Activated T-helper 1 cell treated with anti-CD3 and anti-CD28 coated beads, Interleukin-12 subunit alpha, Interleukin-12 subunit beta, Interleukin-2, Interleukin-4 antibody, amounts not matched to agents 30 ng/mL and 10 ng/mL and 1 ng/mL, durations not matched to agents 14 hours and 24 hours and 36 hours (primary cell): Measurements from ENCODE around the gene TNIK. TPM values are rescaled to one million over a fixed set of nuclear protein-coding genes. Genes with fewer than 3 reads are reported as not detected.

ENCODE experiments used
- DNase-seq: peaks from one replicate; pipeline ENCODE4 v3.0.0; 2021; ENCODE audit warnings: low spot score
- H3K27ac Mint-ChIP-seq: one replicate; pipeline ENCODE4 v1.8.0; 2021; ENCODE audit warnings: mild to moderate bottlenecking, mixed read lengths
- H3K27me3 Mint-ChIP-seq: one replicate; pipeline ENCODE4 v1.8.0; 2022; ENCODE audit warnings: mild to moderate bottlenecking, moderate library complexity, mixed read lengths; ENCODE audit not compliant: insufficient read depth
- H3K36me3 Mint-ChIP-seq: one replicate; pipeline ENCODE4 v1.8.0; 2021; ENCODE audit warnings: low read depth, mixed read lengths
- H3K4me1 Mint-ChIP-seq: one replicate; pipeline ENCODE4 v1.8.0; 2021; ENCODE audit warnings: low read depth, mixed read lengths
- H3K4me3 Mint-ChIP-seq: one replicate; pipeline ENCODE4 v1.8.0; 2021; ENCODE audit warnings: mild to moderate bottlenecking, moderate library complexity, mixed read lengths
- H3K9me3 Mint-ChIP-seq: one replicate; pipeline ENCODE4 v1.8.0; 2021; ENCODE audit warnings: mixed read lengths
- intact Hi-C: fragments of 100-400 bp; cut with micrococcal nuclease; formaldehyde crosslinking; loops from one replicate; pipeline ENCODE4 v1.15.1; 2024
- total RNA-seq: library from RNA; stranded (reverse); gene quantifications from 2 replicates; pipeline ENCODE4 v1.2.3, GENCODE V29; 2022

TNIK gene
- total RNA-seq, 1 donor from 2014 or later = 21.5 TPM

DNA sequence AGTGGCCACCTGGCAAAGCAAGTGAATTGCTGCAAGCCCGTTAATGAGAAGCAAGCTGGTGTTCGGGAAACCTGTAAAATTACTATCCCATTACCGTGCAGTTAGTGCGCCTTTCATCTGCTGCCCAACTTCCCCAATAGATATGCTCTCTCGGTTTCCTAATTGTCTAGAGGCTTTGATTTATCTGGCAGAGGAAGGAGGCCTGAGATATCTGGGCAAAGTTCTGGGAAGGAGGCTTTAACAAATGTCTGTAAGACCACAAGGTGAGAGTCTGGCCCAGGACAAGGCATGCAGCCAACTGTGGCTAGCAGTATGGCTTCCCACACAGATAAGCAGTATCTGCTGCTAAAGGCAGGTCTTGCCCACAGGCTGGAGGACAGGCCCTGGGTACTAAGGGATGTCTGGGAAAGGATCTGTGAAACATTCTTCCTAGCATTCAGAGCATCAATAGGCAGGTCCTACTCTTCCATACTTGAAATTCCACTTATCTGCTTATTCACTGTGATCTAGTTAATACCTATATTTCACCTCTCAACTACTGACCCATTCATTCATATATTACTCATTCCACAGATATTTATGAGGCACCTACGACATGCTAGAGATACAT is 303.7 kb downstream of the TNIK start:
- no peaks in the 10 kb centered on the region for H3K9me3 Mint-ChIP-seq
- no peaks in the 10 kb centered on the region for H3K27me3 Mint-ChIP-seq
- peaks cover 43% of the 10 kb centered on the region for H3K36me3 Mint-ChIP-seq
- DNase-seq = no peak
- H3K27ac Mint-ChIP-seq = no peak overlapping the region
- intact Hi-C loops = no loop called here
- H3K4me1 Mint-ChIP-seq = no peaks in the 10 kb centered on the region
- H3K4me3 Mint-ChIP-seq = no peak overlapping the region

DNA sequence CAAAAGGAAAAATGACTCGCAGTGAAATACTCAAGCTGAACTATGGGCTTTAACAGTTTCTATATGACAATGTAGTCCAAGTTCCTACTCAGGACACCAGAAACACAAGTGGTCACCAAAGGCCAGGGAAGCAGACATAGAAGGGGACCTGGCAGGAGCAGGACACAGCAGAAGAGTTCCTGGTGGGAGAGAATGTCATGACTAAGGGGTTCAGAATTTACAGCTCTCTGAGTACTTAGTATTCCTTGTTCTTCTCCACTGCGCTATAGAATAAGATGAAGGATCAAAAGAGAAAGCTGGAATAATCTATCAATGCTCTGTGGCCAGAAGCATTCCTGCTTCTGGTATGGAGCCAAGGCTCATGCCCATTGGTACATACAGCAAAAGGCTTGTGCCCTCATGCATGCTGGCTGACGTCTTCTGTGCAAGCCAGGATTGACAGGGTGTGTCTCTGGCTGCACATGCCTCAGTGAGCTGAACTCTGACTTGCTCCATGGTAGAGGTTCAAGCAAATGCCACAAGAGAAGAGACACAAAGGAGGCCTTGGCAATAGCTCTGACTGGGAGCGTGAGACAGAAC is 305.0 kb downstream of the TNIK start:
- no peaks in the 10 kb centered on the region for H3K9me3 Mint-ChIP-seq
- H3K36me3 Mint-ChIP-seq = peaks cover 42% of the 10 kb centered on the region
- intact Hi-C loops = no loop called here
- H3K27ac Mint-ChIP-seq = no peak overlapping the region
- no peaks in the 10 kb centered on the region for H3K27me3 Mint-ChIP-seq
- H3K4me1 Mint-ChIP-seq = no peaks in the 10 kb centered on the region
- H3K4me3 Mint-ChIP-seq = no peak overlapping the region
- DNase-seq = no peak

DNA sequence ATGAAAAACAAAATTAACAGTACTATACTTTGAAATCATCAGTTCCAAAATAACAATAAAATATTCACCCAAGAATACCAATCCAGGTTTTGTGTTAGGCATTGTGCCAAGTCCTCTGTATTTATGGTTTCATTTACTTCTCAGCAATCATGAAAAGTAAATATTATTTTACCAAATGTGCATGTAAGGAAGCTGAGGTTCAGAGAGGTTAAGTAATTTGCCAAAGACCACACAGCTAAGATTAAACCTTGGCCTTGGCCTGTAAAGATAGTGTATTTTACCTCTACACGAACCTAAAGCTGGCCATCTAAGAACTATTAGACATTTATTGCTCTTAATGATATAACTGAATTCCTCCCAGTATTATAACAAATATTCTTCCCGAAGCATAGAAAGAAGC is 309.3 kb downstream of the TNIK start:
- Mint-ChIP-seq H3K4me1 (no peaks in the 10 kb centered on the region), H3K9me3 (no peaks in the 10 kb centered on the region), H3K36me3 (peaks cover 27% of the 10 kb centered on the region), H3K4me3 (no peak overlapping the region), H3K27ac (no peak overlapping the region), H3K27me3 (no peaks in the 10 kb centered on the region)
- intact Hi-C loops = no loop called here
- DNase-seq = no peak

DNA sequence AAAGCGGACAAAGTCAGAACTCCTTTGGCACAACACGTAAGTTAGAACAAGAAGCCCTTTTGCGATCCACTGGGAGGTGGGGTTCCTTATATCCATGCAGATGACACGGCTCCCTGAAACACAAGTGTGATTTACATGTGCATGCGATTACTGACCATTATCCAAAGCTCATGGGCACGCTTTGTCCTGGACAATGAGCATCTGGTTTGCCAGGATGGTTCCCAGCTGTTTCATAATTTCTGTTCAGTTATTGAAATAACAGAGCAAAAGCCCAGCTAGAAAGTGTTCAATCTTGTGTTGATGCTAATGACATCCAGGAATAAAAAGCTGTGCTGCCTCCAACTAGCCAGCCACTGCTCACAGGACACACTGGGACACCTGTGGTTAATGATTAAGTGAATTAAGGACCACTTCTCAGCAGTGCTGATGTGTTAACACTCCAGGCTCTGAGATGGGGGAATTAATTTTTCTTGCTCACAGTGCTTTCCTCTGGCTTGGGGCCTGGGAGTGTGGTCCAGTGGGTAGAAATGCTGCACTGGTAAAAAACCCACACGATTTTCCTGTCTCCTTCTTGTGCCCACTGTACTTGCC is 310.6 kb downstream of the TNIK start:
- intact Hi-C loops = no loop called here
- H3K27ac Mint-ChIP-seq = no peak overlapping the region
- H3K4me3 Mint-ChIP-seq = no peak overlapping the region
- no peak for DNase-seq
- no peaks in the 10 kb centered on the region for H3K4me1 Mint-ChIP-seq
- H3K9me3 Mint-ChIP-seq = no peaks in the 10 kb centered on the region
- H3K36me3 Mint-ChIP-seq = peaks cover 19% of the 10 kb centered on the region
- H3K27me3 Mint-ChIP-seq = no peaks in the 10 kb centered on the region

DNA sequence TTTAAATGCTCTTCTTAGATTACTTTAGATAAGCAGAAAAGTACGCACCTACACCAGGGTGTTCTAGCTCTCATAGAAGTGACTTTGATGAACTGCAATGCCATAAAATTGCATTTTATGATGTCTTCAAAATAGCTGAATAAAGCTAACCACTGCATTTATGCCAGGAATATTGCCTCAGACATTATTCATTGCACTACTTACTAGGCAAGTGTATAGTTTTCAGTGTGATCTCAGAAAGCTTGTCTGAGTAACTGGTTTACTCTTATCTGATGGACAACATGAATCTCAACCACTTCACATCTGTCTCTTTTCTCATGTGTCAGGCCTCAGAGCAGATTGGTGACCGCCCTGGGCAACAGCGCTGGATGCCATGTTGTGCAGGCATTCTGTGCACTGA is 314.4 kb downstream of the TNIK start:
- Mint-ChIP-seq H3K36me3 (peaks cover 23% of the 10 kb centered on the region), H3K9me3 (no peaks in the 10 kb centered on the region), H3K4me1 (no peaks in the 10 kb centered on the region), H3K4me3 (no peak overlapping the region), H3K27me3 (no peaks in the 10 kb centered on the region), H3K27ac (no peak overlapping the region)
- no peak for DNase-seq
- intact Hi-C loops = no loop called here

DNA sequence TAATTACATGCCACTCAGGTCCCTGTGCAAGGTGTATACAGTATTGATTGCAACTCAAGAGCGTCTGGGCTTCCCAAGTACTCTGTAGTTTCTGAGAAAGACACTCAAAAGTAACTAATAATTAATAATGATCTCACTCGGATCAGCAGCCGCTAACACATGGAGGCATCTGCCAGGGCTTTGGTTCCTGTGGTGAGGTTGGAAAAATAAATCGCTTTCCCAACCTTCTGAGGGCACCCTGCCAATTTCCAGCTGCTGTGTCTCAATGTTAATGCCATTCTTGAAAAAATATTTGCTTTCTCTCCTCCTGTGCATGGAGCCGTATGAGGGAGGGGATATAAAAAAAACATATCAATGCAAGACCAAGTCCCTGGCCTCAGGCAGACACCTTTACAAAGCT is 317.2 kb downstream of the TNIK start:
- Mint-ChIP-seq H3K36me3 (peaks cover 31% of the 10 kb centered on the region), H3K27me3 (no peaks in the 10 kb centered on the region), H3K27ac (no peak overlapping the region), H3K9me3 (no peaks in the 10 kb centered on the region), H3K4me1 (no peaks in the 10 kb centered on the region), H3K4me3 (no peak overlapping the region)
- intact Hi-C loops = no loop called here
- no peak for DNase-seq

DNA sequence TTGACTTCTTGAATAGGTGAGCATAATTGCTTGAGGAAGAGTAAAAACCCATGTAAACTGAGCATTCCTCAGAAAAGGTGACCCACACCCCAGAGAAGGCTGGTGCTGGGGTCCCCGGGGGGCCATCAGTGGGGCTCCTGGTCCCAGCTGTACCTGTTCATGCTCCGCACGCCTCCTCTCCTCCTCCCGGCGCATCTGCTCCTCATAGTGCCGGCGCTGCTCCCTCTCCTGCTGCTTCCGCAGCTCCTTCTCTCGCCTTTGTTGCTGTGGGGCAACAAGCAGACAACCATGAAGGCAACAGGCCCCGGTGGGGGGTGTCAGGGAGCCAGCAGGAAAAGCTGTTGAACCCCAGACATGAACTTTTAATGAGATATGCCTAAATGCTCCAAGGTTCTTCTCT is 320.0 kb downstream of the TNIK start:
- Mint-ChIP-seq H3K4me1 (no peaks in the 10 kb centered on the region), H3K27ac (no peak overlapping the region), H3K36me3 (peaks cover 45% of the 10 kb centered on the region), H3K4me3 (no peak overlapping the region), H3K9me3 (no peaks in the 10 kb centered on the region), H3K27me3 (no peaks in the 10 kb centered on the region)
- DNase-seq = no peak
- intact Hi-C loops = no loop called here

DNA sequence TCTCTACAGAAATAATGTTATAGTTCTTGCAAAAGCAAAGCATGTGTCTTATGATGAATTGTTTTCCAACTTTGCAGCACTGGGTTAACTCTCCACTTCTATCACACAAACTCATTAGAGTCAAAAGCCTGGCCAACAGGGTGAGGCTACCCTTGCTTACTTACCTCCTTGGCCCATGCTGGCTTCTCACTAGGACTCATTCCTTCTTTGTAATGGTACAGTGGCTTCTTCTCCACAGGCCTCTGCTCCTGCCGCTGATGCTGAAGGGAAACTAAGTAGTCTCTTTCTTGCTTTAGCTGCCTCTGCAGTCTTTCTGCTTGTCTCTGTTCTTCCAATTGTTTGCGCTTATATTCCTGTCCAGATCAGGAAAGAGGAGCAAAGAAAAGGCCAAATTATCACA is 322.2 kb downstream of the TNIK start:
- Mint-ChIP-seq H3K36me3 (peaks cover 49% of the 10 kb centered on the region), H3K27ac (no peak overlapping the region), H3K4me3 (no peak overlapping the region), H3K27me3 (no peaks in the 10 kb centered on the region), H3K9me3 (no peaks in the 10 kb centered on the region), H3K4me1 (no peaks in the 10 kb centered on the region)
- DNase-seq = no peak
- intact Hi-C loops = no loop called here

DNA sequence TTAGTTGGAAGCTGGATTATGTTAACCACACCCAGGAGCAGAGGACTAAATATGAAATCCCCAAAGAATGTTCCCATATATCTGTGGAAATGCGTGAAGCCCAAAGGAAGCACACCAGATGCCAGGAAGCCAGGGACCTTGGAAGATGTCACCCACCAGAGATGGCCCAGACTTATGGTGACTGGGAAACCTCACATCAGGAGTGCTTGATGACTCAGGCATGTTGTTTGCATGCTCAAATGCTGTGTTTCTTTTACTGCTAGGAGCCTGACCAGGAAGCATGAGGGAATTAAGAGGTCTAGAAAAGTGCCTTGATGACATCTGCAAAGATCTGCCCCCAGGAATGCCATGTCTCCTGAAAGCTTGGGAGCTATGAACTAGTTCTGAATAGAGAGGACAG is 324.7 kb downstream of the TNIK start:
- Mint-ChIP-seq H3K27ac (no peak overlapping the region), H3K27me3 (no peaks in the 10 kb centered on the region), H3K9me3 (no peaks in the 10 kb centered on the region), H3K36me3 (peaks cover 40% of the 10 kb centered on the region), H3K4me1 (no peaks in the 10 kb centered on the region), H3K4me3 (no peak overlapping the region)
- intact Hi-C loops = no loop called here
- DNase-seq = no peak

DNA sequence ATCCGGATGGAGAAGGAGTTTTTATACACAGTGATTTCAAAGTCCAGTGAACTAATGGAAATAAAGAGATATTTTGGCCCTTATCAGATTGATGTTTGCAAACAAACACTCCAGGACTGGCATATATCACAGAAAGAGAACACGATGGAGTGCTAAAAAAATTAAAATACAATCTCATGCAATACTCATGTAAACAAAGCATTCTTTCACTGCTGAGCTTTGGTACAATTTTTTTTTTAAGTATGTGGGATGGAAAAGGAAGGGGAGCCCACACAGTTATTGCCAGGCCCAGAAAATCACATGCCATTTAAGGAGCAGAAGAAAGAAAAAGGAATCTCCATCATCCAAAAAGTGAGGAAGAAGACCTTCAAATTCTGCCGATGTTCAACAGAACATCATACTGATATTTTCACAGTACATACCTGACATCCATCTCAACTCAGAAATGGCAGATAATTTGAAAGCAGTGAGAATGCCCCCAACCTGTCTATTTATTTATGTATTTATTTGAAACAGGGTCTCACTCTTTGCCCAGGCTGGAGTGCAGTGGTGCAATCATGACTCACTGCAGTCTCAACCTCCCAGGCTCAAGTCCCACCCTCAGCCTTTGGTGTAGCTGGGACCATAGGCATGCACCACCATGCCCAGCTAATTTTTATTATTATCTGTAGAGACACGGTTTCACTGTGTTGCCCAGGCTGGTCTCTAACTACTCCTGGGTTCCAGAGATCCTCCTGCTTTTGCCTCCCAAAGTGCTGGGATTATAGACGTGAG is 326.2 kb downstream of the TNIK start:
- H3K27me3 Mint-ChIP-seq = no peaks in the 10 kb centered on the region
- H3K4me1 Mint-ChIP-seq = no peaks in the 10 kb centered on the region
- intact Hi-C loops = no loop called here
- peaks cover 43% of the 10 kb centered on the region for H3K36me3 Mint-ChIP-seq
- H3K4me3 Mint-ChIP-seq = no peak overlapping the region
- H3K27ac Mint-ChIP-seq = no peak overlapping the region
- H3K9me3 Mint-ChIP-seq = no peaks in the 10 kb centered on the region
- no peak for DNase-seq

DNA sequence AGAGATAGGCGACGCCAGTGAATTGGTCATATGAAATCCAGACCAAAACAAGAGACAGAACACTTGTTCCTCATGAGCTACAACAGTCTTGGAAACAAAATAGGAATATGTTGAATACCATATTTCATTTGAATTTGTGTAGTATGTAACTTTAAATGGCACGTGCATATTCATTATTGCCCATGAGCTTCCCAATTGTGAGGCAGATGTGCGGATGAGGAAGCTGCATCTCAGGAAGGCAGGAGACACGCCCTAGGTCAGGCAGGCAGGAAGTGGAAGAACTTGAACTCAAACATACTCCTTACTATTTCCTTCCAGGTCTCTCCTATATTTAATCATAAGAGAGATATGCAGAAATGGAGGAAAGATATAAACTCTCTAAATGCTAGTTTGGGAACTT is 326.9 kb downstream of the TNIK start:
- Mint-ChIP-seq H3K27me3 (no peaks in the 10 kb centered on the region), H3K4me3 (no peak overlapping the region), H3K27ac (no peak overlapping the region), H3K9me3 (no peaks in the 10 kb centered on the region), H3K36me3 (peaks cover 47% of the 10 kb centered on the region), H3K4me1 (no peaks in the 10 kb centered on the region)
- DNase-seq = no peak
- intact Hi-C loops = no loop called here

DNA sequence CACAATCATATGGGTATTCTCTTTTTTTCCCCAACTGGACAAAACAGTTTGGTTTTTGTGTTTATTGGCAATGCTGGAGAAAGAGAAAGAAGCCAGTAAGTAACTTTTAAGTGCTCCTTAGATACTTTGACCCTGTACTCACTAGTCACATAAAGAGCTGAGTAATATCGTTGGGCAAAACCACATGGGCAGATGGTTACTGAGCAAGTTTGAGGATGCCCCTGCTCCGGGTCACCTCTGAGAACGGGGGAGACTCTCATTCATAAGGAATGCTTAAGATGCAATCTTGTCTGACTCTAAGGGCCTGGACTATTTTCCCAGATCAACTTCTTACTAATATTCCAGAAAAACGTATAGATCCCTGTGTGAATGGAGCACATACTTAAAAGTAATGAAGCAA is 327.3 kb downstream of the TNIK start:
- intact Hi-C loops = no loop called here
- Mint-ChIP-seq H3K4me3 (no peak overlapping the region), H3K9me3 (no peaks in the 10 kb centered on the region), H3K27ac (no peak overlapping the region), H3K4me1 (no peaks in the 10 kb centered on the region), H3K36me3 (peaks cover 42% of the 10 kb centered on the region), H3K27me3 (no peaks in the 10 kb centered on the region)
- DNase-seq = no peak

DNA sequence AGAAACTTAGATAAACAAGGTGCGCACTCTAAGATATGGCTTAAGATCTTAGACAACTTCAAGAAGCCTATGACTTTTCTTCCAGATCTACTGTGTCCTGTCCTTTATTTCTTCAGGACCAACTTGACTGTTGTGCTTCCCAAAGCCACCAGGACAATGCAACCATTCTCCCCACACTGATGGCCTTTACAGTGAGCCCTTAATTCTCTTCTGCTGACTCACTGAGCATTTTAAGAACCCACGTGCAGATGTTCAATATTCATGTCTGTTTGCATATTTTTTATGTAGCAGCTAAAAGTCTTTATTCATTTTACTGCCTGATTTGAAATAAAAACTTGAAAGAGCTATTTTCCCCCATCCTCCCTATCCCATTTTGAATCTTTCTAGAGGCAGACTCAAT is 330.4 kb downstream of the TNIK start:
- intact Hi-C loops = no loop called here
- H3K27me3 Mint-ChIP-seq = no peaks in the 10 kb centered on the region
- no peak overlapping the region for H3K4me3 Mint-ChIP-seq
- no peaks in the 10 kb centered on the region for H3K4me1 Mint-ChIP-seq
- H3K27ac Mint-ChIP-seq = no peak overlapping the region
- no peaks in the 10 kb centered on the region for H3K9me3 Mint-ChIP-seq
- H3K36me3 Mint-ChIP-seq = peaks cover 37% of the 10 kb centered on the region
- DNase-seq = no peak
